Keratinocyte (primary cell): ENCODE results near the gene SSUH2.
"Not testable (repeated sequence)": the region's sequence is repeated elsewhere in the genome, so short reads cannot be mapped to it uniquely, and the experiment has no call there.

Experiments used
- EZH2 ChIP-seq: IDR thresholded peaks from one replicate; pipeline ENCODE4 v1.6.1; 2012; ENCODE audit warnings: inconsistent platforms, mild to moderate bottlenecking, low read length, moderate library complexity
- TF ChIP-seq, protein P1 (sequence below), 3 experiments: IDR thresholded peaks in 1 of 3; conservative IDR thresholded peaks in 1 of 3; optimal IDR thresholded peaks in 1 of 3; 2 replicates in 2 of 3; 3 replicates in 1 of 3; pipeline versions ENCODE3 to v1.5.1; 2011; ENCODE audit warnings: low read length in 3 of 3, mild to moderate bottlenecking in 3 of 3, moderate library complexity in 2 of 3, control low read depth in 1 of 3, inconsistent platforms in 1 of 3; ENCODE audit not compliant: insufficient read depth in 2 of 3; ENCODE audit errors: extremely low read depth in 1 of 3

DNA sequence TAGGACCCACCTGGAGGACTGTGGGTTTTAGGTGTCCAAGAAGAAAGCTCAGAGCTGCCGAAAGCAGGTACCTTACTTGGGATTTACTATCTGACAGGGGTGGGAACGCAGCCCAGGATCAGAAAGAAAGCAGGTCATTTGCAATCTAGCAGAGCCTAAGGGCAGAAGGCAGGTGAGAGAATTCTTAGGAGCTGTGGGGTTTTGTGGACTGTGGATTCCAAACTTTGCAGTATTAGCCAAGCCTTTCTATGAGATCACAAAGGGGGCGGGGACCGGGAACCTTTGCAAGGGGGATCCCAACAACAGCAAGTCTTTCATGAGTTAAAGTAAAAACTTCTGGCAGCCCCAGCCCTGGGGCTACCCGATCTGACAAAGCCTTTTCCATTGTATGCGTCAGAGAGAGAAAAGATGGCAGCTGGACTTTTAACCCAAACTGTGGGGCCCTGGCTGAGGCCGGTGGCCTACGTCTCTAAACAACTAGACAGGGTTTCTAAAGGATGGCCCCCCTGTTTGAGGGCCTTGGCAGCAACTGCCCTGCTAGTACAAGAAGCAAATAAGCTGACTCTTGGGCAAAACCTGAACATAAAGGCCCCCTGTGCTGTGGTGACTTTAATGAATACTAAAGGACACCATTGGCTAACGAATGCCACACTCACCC, 37.4 kb upstream of the SSUH2 start:
- TF ChIP-seq, protein P1, sequence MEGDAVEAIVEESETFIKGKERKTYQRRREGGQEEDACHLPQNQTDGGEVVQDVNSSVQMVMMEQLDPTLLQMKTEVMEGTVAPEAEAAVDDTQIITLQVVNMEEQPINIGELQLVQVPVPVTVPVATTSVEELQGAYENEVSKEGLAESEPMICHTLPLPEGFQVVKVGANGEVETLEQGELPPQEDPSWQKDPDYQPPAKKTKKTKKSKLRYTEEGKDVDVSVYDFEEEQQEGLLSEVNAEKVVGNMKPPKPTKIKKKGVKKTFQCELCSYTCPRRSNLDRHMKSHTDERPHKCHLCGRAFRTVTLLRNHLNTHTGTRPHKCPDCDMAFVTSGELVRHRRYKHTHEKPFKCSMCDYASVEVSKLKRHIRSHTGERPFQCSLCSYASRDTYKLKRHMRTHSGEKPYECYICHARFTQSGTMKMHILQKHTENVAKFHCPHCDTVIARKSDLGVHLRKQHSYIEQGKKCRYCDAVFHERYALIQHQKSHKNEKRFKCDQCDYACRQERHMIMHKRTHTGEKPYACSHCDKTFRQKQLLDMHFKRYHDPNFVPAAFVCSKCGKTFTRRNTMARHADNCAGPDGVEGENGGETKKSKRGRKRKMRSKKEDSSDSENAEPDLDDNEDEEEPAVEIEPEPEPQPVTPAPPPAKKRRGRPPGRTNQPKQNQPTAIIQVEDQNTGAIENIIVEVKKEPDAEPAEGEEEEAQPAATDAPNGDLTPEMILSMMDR (optimal IDR thresholded peaks at IDR 0.05 in 1 of 3, IDR thresholded peaks at IDR 0.05 in 1 of 3, conservative IDR thresholded peaks at IDR 0.05 in 1 of 3; ENCODE audit: extremely low read depth in 1 of 3, insufficient read depth in 2 of 3, low read length in 3 of 3), result not testable (repeated sequence)
- TF ChIP-seq EZH2, result not testable (repeated sequence)
